K562 (cell line): ENCODE data around the gene MBNL2. TPM values are rescaled to one million over a fixed set of nuclear protein-coding genes. Genes with fewer than 3 reads are reported as not detected.

ENCODE experiments used
- ATAC-seq: fragments of 200-7000 bp; cut with Tn5 transposase; 3 replicates; pipeline ENCODE4 v1.9.1; 2020; ENCODE audit warnings: moderate library complexity
- BruUV-seq: library from RNA; stranded (reverse); fragments of 400-500 nt; replicated peaks from 2 replicates; lab custom pipeline; 2021; lab: Mats Ljungman, UMichigan
- CTCF ChIA-PET: fragments of 300-600 bp; formaldehyde crosslinking; extraction: SDS; loops from one replicate; lab custom pipeline; 2021; ENCODE audit warnings: low intra/inter-chr PET ratio; lab: Yijun Ruan, JAX
- POLR2A ChIA-PET: fragments of 300-600, 350-650 bp; sonication (Branson Sonifier 250); formaldehyde crosslinking; extraction: SDS; loops from one replicate; lab custom pipeline; 2021; ENCODE audit warnings: antibody characterized with exemption, inconsistent platforms; lab: Yijun Ruan, JAX
- DNase-seq, 4 experiments: peaks; one replicate each; pipeline versions ENCODE4 v3.0.0 to v3.0.0-alpha.2; 2011 to 2018; ENCODE audit warnings: low spot score in 3 of 4, mixed read lengths in 3 of 4; ENCODE audit errors: extremely low read depth in 1 of 4
- FAIRE-seq: peaks from 2 replicates; lab custom pipeline; 2011; peaks lifted over from hg19 to GRCh38; lab: Jason Lieb, UNC
- H2AFZ ChIP-seq: 2 replicates; pipeline ENCODE4 v1.6.0; 2011; ENCODE audit warnings: low read depth, low read length, control low read depth, inconsistent platforms
- H3K27ac ChIP-seq: fragments of 200-600 bp; 3 replicates; pipeline ENCODE4 v1.8.0; 2011; ENCODE audit warnings: low read depth, mild to moderate bottlenecking, control low read depth, inconsistent platforms, low read length, moderate library complexity, mixed read lengths; ENCODE audit errors: extremely low read depth
- H3K27me3 ChIP-seq, 2 experiments: fragments of 300-600 bp in 1 of 2; 2 replicates in 1 of 2; 3 replicates in 1 of 2; pipeline versions ENCODE4 v1.6.0 to v1.8.0; 2011; ENCODE audit warnings: inconsistent platforms in 2 of 2, low read length in 2 of 2, mild to moderate bottlenecking in 1 of 2, mixed read lengths in 1 of 2, moderate library complexity in 1 of 2; ENCODE audit not compliant: control insufficient read depth in 2 of 2, insufficient read depth in 2 of 2
- H3K36me3 ChIP-seq: fragments of 300-600 bp; 3 replicates; pipeline ENCODE4 v1.8.0; 2011; ENCODE audit warnings: mild to moderate bottlenecking, low read length, inconsistent platforms; ENCODE audit not compliant: control insufficient read depth, insufficient read depth
- H3K4me1 ChIP-seq, 2 experiments: fragments of 200-600 bp in 1 of 2; replicated peaks in 1 of 2; 2 replicates in 1 of 2; 3 replicates in 1 of 2; pipeline versions ENCODE4 v1.5.1 to v1.8.0; 2011; ENCODE audit warnings: inconsistent platforms in 2 of 2, low read length in 2 of 2, mild to moderate bottlenecking in 1 of 2, mixed read lengths in 1 of 2, moderate library complexity in 1 of 2; ENCODE audit not compliant: control insufficient read depth in 2 of 2, insufficient read depth in 2 of 2
- H3K4me2 ChIP-seq: 2 replicates; pipeline ENCODE4 v1.6.1; 2011; ENCODE audit warnings: low read length, control low read depth, inconsistent platforms, mixed read lengths; ENCODE audit not compliant: insufficient read depth
- H3K4me3 ChIP-seq: fragments of 200-600 bp; sonication (generic), shearing (Covaris generic); 2 replicates; pipeline ENCODE4 v1.5.1; 2016; ENCODE audit warnings: control low read depth, inconsistent platforms
- H3K79me2 ChIP-seq: fragments of 200-600 bp; 3 replicates; pipeline ENCODE4 v1.8.0; 2011; ENCODE audit warnings: low read length, inconsistent platforms; ENCODE audit not compliant: control insufficient read depth, insufficient read depth
- H3K9ac ChIP-seq, 2 experiments: 2 replicates each; pipeline versions ENCODE4 v1.6.0 to v1.6.1; 2011; ENCODE audit warnings: low read depth in 2 of 2, low read length in 2 of 2, control low read depth in 1 of 2, inconsistent platforms in 1 of 2, mild to moderate bottlenecking in 1 of 2, mixed read lengths in 1 of 2; ENCODE audit not compliant: insufficient read depth in 1 of 2
- H3K9me1 ChIP-seq: one replicate; pipeline ENCODE4 v1.6.0; 2011; ENCODE audit warnings: inconsistent platforms, mild to moderate bottlenecking, low read length, moderate library complexity; ENCODE audit not compliant: control insufficient read depth, insufficient read depth
- H3K9me3 ChIP-seq: replicated peaks from 2 replicates; pipeline ENCODE4 v1.5.1; 2011; ENCODE audit warnings: low read depth, low read length, inconsistent platforms; ENCODE audit not compliant: control insufficient read depth, insufficient read depth
- H4K20me1 ChIP-seq: replicated peaks from 2 replicates; pipeline ENCODE4 v1.6.1; 2011; ENCODE audit warnings: low read length, inconsistent platforms, mixed read lengths; ENCODE audit not compliant: control insufficient read depth, insufficient read depth
- ARID1B ChIP-seq: fragments of 450-650 bp; IDR thresholded peaks from 2 replicates; pipeline ENCODE4 v1.6.1; 2016; ENCODE audit warnings: antibody characterized with exemption, mild to moderate bottlenecking, inconsistent platforms
- HMBOX1 ChIP-seq: sonication (generic); IDR thresholded peaks from 2 replicates; pipeline ENCODE4 v1.6.1; 2016
- KDM4B ChIP-seq, 2 experiments: fragments of 450-650 bp in 1 of 2; sonication (generic) in 1 of 2; IDR thresholded peaks; 2 replicates each; pipeline ENCODE4 v1.6.1; 2016 to 2017; ENCODE audit warnings: borderline replicate concordance in 2 of 2, antibody characterized with exemption in 1 of 2, low read depth in 1 of 2, mild to moderate bottlenecking in 1 of 2
- NR2C1 ChIP-seq, 2 experiments: fragments of 450-650 bp; IDR thresholded peaks; 2 replicates each; pipeline ENCODE4 v1.6.1; 2017; ENCODE audit warnings: mild to moderate bottlenecking in 2 of 2, antibody characterized with exemption in 1 of 2, inconsistent platforms in 1 of 2, missing compliant biosample characterization in 1 of 2, missing genetic modification characterization in 1 of 2
- SMARCC2 ChIP-seq: fragments of 450-650 bp; IDR thresholded peaks from 2 replicates; pipeline ENCODE4 v1.6.1; 2017; ENCODE audit warnings: antibody characterized with exemption, moderate library complexity, mild to moderate bottlenecking, low read depth
- TCF7L2 ChIP-seq: fragments of 150-350 bp; IDR thresholded peaks from 2 replicates; pipeline ENCODE4 v1.6.1; 2016; ENCODE audit warnings: low read depth, mild to moderate bottlenecking, low read length, moderate library complexity
- ZNF79 ChIP-seq: fragments of 250-450 bp; sonication (Bioruptor Pico); IDR thresholded peaks from 2 replicates; pipeline ENCODE4 v1.4.0; 2020; ENCODE audit warnings: low read depth, mild to moderate bottlenecking, moderate library complexity
- WGBS: fragments of 100-300 bp; shearing (Covaris generic); methylation state at CpG from one replicate; pipeline ENCODE4 v1.1.6; 2016; ENCODE audit warnings: low coverage, mixed read lengths; ENCODE audit not compliant: insufficient coverage; ENCODE audit errors: missing lambda C conversion rate; 5-methylcytosine and 5-hydroxymethylcytosine counted together
- in situ Hi-C: fragments of 300-500 bp; cut with MboI; formaldehyde crosslinking; loops from 4 replicates; pipeline ENCODE4 v1.15.0; 2018; ENCODE audit warnings: inconsistent platforms, mixed read lengths
- intact Hi-C: fragments of 100-400 bp; cut with micrococcal nuclease; formaldehyde crosslinking; loops from 2 replicates; pipeline ENCODE4 v1.14.2; 2022
- polyA plus RNA-seq, 8 experiments: library from polyadenylated mRNA; depleted of rRNA in 4 of 8; stranded (reverse) in 5 of 8; unstranded in 3 of 8; fragments of >200 nt; fragmentation: Nextera tagmentation in 2 of 8; fragmentation: Illumina TruSeq in 1 of 8; extraction: Ambion mirVana in 2 of 8; extraction: Trizol in 1 of 8; gene quantifications; 2 replicates each; pipeline versions ENCODE4 v1.2.1 to v1.2.3, GENCODE V29; 2011 to 2014; ENCODE audit warnings: inconsistent platforms in 1 of 8, missing spikeins in 1 of 8
- total RNA-seq, 7 experiments: library from RNA; depleted of rRNA in 6 of 7; stranded (reverse); fragments of >200 nt in 6 of 7; fragmentation: Illumina TruSeq in 2 of 7; extraction: Trizol in 2 of 7; gene quantifications; 2 replicates each; pipeline versions ENCODE4 v1.2.1 to v1.2.3, GENCODE V29; 2011 to 2021; ENCODE audit warnings: low replicate concordance in 1 of 7

MBNL2 gene
- total and polyA plus RNA-seq, 9 of the 15 experiments (the other 6 are each of a cell fraction or from before 2014, with no cell fraction given), result 7.0 to 24.8 (median 13.8) TPM

- no peak for TF ChIP-seq TCF7L2
- no peak for TF ChIP-seq NR2C1 (IDR thresholded peaks at IDR 0.05)
- no peak for TF ChIP-seq NR2C1 (tag; IDR thresholded peaks at IDR 0.05)
- TF ChIP-seq, all 486 proteins: peak for 8
Observed at GRCh38 chr13:97242755-97243497, 20.8 kb downstream of the MBNL2 start (continued).

DNA sequence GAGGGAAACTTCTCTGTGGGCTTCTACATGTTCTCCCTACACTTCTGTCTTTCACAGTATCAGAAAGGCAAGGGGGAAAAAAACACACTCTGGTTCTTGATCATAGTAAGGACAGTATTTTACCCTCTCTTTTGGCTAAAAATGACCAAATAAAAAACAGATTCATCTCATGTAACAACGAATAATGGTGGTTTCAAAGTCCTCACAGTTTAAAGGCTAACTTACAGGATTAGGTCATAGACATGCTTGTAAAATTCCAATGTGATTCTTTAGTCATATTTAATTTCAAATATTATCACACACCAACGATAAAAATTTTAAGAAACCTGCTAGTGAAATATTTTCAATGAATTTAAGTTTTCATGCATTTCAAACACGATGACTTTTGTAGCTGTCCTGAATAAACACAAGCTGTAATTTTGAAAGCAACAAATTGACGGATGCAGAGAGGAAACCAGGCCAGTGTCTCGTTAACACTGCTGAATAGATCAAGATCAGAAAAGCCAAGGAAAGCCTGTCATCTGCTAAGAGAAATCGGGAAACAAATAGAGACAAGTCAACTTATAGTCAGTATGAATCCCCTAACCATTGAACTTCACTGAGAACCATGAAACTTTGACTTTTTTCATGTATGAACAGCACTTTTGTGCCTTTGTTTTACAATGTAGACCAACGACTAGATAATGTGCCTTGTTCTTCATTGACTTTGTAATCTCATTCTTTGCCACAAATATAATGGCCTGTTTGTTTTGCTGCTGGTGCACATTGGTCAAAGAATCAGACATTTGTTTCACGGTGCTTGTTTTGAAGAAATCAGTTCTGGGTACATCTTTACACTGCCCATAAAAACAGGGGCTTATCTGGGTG, 22.0 kb downstream of the MBNL2 start:
- no peak for ATAC-seq
- BruUV-seq, result no TSS peak
- 0 out of 4 replicates have a peak overlapping the region, but pooled peaks of 1 of the 2 experiments have one; percentile 16 for H3K9ac ChIP-seq
- H4K20me1 ChIP-seq, result peaks cover 27% of the 10 kb centered on the region
- H3K79me2 ChIP-seq, result peaks cover 100% of the 10 kb centered on the region
- peak; percentile 15 for FAIRE-seq
- intact Hi-C loops, result no loop called here
- H3K4me1 ChIP-seq, result peaks cover 0 to 26% of the 10 kb centered on the region in 2 experiments; a peak in 3 of 5 replicates
- H3K4me3 ChIP-seq, result no peak overlapping the region
- WGBS, result 5% methylated on average over 8 of the region's 8 CpGs
- DNase-seq, result no peak
- no peak overlapping the region; the same call in 1 of the 2 replicates for H3K4me2 ChIP-seq
- no peak overlapping the region; the same call in 1 of the 2 replicates for H2AFZ ChIP-seq
- no peaks in the 10 kb centered on the region for H3K9me1 ChIP-seq
- TF ChIP-seq HMBOX1 (peak; percentile 17; the same call in 1 of the 2 replicates), ARID1B (no peak), SMARCC2 (no peak), ZNF79 (CRISPR knock-in tag) (no peak), KDM4B (IDR thresholded peaks at IDR 0.05; ENCODE audit: borderline replicate concordance in 2 of 2, low read depth in 1 of 2) (no peak)
- in situ Hi-C loops, result no loop called here
- peak overlapping the region; percentile 6; the same call in 1 of the 3 replicates for H3K27ac ChIP-seq
- no peaks in the 10 kb centered on the region; the same call in 2 of the 3 replicates for H3K36me3 ChIP-seq
- H3K27me3 ChIP-seq, result no peaks in the 10 kb centered on the region
- CTCF ChIA-PET, result no interaction called here
- POLR2A ChIA-PET, result interaction anchor here (0.7 to 0.9 kb wide), 2 partner anchors 14 to 87 kb away, joined by 3 to 5 read pairs; no protein-coding TSS in a partner anchor
- H3K9me3 ChIP-seq, result no peaks in the 10 kb centered on the region
